ENCODE measurements around the gene CD164L2. TPM values are rescaled to one million over a fixed set of nuclear protein-coding genes. Genes with fewer than 3 reads are reported as not detected.

The CD164L2 gene
- total RNA-seq, 2 experiments from 2014 or later, result not detected

GRCh38 chr1:27353629-27354028, 29.5 kb downstream of the CD164L2 start:
- DNase-seq, result no peak
- no peaks in the 10 kb centered on the region for H3K27me3 Mint-ChIP-seq
- no peak overlapping the region for H3K4me3 Mint-ChIP-seq
- H3K27ac Mint-ChIP-seq, result no peak overlapping the region
- H3K36me3 Mint-ChIP-seq, result peaks cover 4% of the 10 kb centered on the region
- no peaks in the 10 kb centered on the region for H3K9me3 Mint-ChIP-seq
- H3K4me1 Mint-ChIP-seq, result peaks cover 24% of the 10 kb centered on the region

- no peaks in the 10 kb centered on the region for H3K27me3 Mint-ChIP-seq
- peaks cover 4% of the 10 kb centered on the region for H3K36me3 Mint-ChIP-seq
- no peak for DNase-seq
- peaks cover 23% of the 10 kb centered on the region for H3K4me1 Mint-ChIP-seq
- no peaks in the 10 kb centered on the region for H3K9me3 Mint-ChIP-seq
- peak overlapping the region; percentile 34 for H3K27ac Mint-ChIP-seq
- no peak overlapping the region for H3K4me3 Mint-ChIP-seq
Observed at GRCh38 chr1:27353166-27353565, 30.0 kb downstream of the CD164L2 start.

GRCh38 chr1:27351541-27352107, 31.5 kb downstream of the CD164L2 start:
- no peaks in the 10 kb centered on the region for H3K9me3 Mint-ChIP-seq
- peaks cover 13% of the 10 kb centered on the region for H3K4me1 Mint-ChIP-seq
- no peak overlapping the region for H3K27ac Mint-ChIP-seq
- H3K36me3 Mint-ChIP-seq, result peaks cover 4% of the 10 kb centered on the region
- no peak overlapping the region for H3K4me3 Mint-ChIP-seq
- no peaks in the 10 kb centered on the region for H3K27me3 Mint-ChIP-seq
- no peak for DNase-seq

GRCh38 chr1:27350663-27351540, 32.2 kb downstream of the CD164L2 start:
- H3K27ac Mint-ChIP-seq, result no peak overlapping the region
- H3K4me1 Mint-ChIP-seq, result peaks cover 8% of the 10 kb centered on the region
- peaks cover 7% of the 10 kb centered on the region for H3K36me3 Mint-ChIP-seq
- no peak overlapping the region for H3K4me3 Mint-ChIP-seq
- no peak for DNase-seq
- no peaks in the 10 kb centered on the region for H3K27me3 Mint-ChIP-seq
- H3K9me3 Mint-ChIP-seq, result no peaks in the 10 kb centered on the region

- Mint-ChIP-seq H3K9me3 (no peaks in the 10 kb centered on the region), H3K27ac (no peak overlapping the region), H3K27me3 (no peaks in the 10 kb centered on the region), H3K4me3 (no peak overlapping the region), H3K4me1 (peaks cover 2% of the 10 kb centered on the region), H3K36me3 (peaks cover 3% of the 10 kb centered on the region)
- peak; percentile 43 for DNase-seq
Observed at GRCh38 chr1:27349784-27350662, 33.1 kb downstream of the CD164L2 start.

- DNase-seq, result peak; percentile 56
- Mint-ChIP-seq H3K27me3 (no peaks in the 10 kb centered on the region), H3K4me3 (peak overlapping the region; percentile 64), H3K36me3 (peaks cover 3% of the 10 kb centered on the region), H3K27ac (no peak overlapping the region), H3K4me1 (peaks cover 7% of the 10 kb centered on the region), H3K9me3 (no peaks in the 10 kb centered on the region)
Observed at GRCh38 chr1:27348861-27349783, 34.0 kb downstream of the CD164L2 start.

GRCh38 chr1:27346991-27347624, 36.0 kb downstream of the CD164L2 start:
- Mint-ChIP-seq H3K36me3 (peaks cover 3% of the 10 kb centered on the region), H3K27ac (no peak overlapping the region), H3K9me3 (no peaks in the 10 kb centered on the region), H3K27me3 (no peaks in the 10 kb centered on the region), H3K4me1 (peaks cover 16% of the 10 kb centered on the region), H3K4me3 (no peak overlapping the region)
- DNase-seq, result no peak

GRCh38 chr1:27346357-27346756, 36.8 kb downstream of the CD164L2 start:
- Mint-ChIP-seq H3K27ac (no peak overlapping the region), H3K27me3 (no peaks in the 10 kb centered on the region), H3K4me3 (no peak overlapping the region), H3K4me1 (peaks cover 21% of the 10 kb centered on the region), H3K36me3 (peaks cover 3% of the 10 kb centered on the region), H3K9me3 (no peaks in the 10 kb centered on the region)
- no peak for DNase-seq

- no peak overlapping the region for H3K27ac Mint-ChIP-seq
- no peak overlapping the region for H3K4me3 Mint-ChIP-seq
- DNase-seq, result no peak
- no peaks in the 10 kb centered on the region for H3K9me3 Mint-ChIP-seq
- peaks cover 3% of the 10 kb centered on the region for H3K36me3 Mint-ChIP-seq
- peaks cover 30% of the 10 kb centered on the region for H3K4me1 Mint-ChIP-seq
- no peaks in the 10 kb centered on the region for H3K27me3 Mint-ChIP-seq
Observed at GRCh38 chr1:27345272-27345671, 37.9 kb downstream of the CD164L2 start.

GRCh38 chr1:27343639-27344025, 39.5 kb downstream of the CD164L2 start:
- Mint-ChIP-seq H3K4me1 (peaks cover 36% of the 10 kb centered on the region), H3K27ac (peak overlapping the region; percentile 71), H3K36me3 (peaks cover 6% of the 10 kb centered on the region), H3K27me3 (no peaks in the 10 kb centered on the region), H3K9me3 (no peaks in the 10 kb centered on the region), H3K4me3 (peak overlapping the region; percentile 78)
- DNase-seq, result no peak

GRCh38 chr1:27342778-27343638, 40.1 kb downstream of the CD164L2 start:
- H3K27me3 Mint-ChIP-seq, result no peaks in the 10 kb centered on the region
- H3K9me3 Mint-ChIP-seq, result no peaks in the 10 kb centered on the region

GRCh38 chr1:27342391-27342777, 40.7 kb downstream of the CD164L2 start:
- Mint-ChIP-seq H3K4me3 (peak overlapping the region; percentile 78), H3K27ac (peak overlapping the region; percentile 71), H3K27me3 (no peaks in the 10 kb centered on the region), H3K36me3 (peaks cover 6% of the 10 kb centered on the region), H3K4me1 (peaks cover 36% of the 10 kb centered on the region), H3K9me3 (no peaks in the 10 kb centered on the region)
- DNase-seq, result peak; percentile 28

More at GRCh38 chr1:27342778-27343638, 40.1 kb downstream of the CD164L2 start:
- H3K4me3 Mint-ChIP-seq, result peak overlapping the region; percentile 78
- peaks cover 36% of the 10 kb centered on the region for H3K4me1 Mint-ChIP-seq
- DNase-seq, result peak; percentile 68
- peaks cover 6% of the 10 kb centered on the region for H3K36me3 Mint-ChIP-seq
- peak overlapping the region; percentile 71 for H3K27ac Mint-ChIP-seq
